ENCODE data around the gene EHMT1. TPM values are rescaled to one million over a fixed set of nuclear protein-coding genes. Genes with fewer than 3 reads are reported as not detected.

Gene EHMT1
- total and polyA plus RNA-seq, 2 of the 13 experiments (the other 11 are each of a cell fraction or from before 2014, with no cell fraction given): 23.0 to 27.1 TPM

- TF ChIP-seq ZNF281 (CRISPR knock-in tag; IDR thresholded peaks at IDR 0.05; ENCODE audit: borderline replicate concordance) (peak; percentile 33; the same call in 1 of the 2 replicates), HMGXB4 (CRISPR knock-in tag; IDR thresholded peaks at IDR 0.05; ENCODE audit: borderline replicate concordance in 1 of 2, low read depth in 1 of 2) (peak in 1 of 2 experiments; percentile 71; a peak in 1 of 4 replicates), HOMEZ (CRISPR knock-in tag; IDR thresholded peaks at IDR 0.05; ENCODE audit: low read depth) (peak; percentile 64; the same call in 1 of the 2 replicates), POLR2AphosphoS2 (IDR thresholded peaks at IDR 0.05; ENCODE audit: low read depth, low read length) (no peak), ELF1 (CRISPR knock-in tag; IDR thresholded peaks at IDR 0.05) (peak; percentile 32; the same call in 1 of the 2 replicates), AHR (CRISPR knock-in tag; IDR thresholded peaks at IDR 0.05) (no peak), MYNN (CRISPR knock-in tag; IDR thresholded peaks at IDR 0.05; ENCODE audit: low read depth) (no peak), ZKSCAN8 (CRISPR knock-in tag; IDR thresholded peaks at IDR 0.05; ENCODE audit: borderline replicate concordance) (no peak), RXRB (CRISPR knock-in tag; IDR thresholded peaks at IDR 0.05; ENCODE audit: borderline replicate concordance) (peak; percentile 88), CBFB (CRISPR knock-in tag; IDR thresholded peaks at IDR 0.05) (0 out of 2 replicates have a peak, but pooled peaks have one; percentile 49), TBL1XR1 (IDR thresholded peaks at IDR 0.05; ENCODE audit: borderline replicate concordance, low read length, partially characterized antibody) (peak; percentile 49), PHF21A (CRISPR knock-in tag; IDR thresholded peaks at IDR 0.05) (peak; percentile 84), PCBP2 (optimal IDR thresholded peaks at IDR 0.05; ENCODE audit: low read depth, low read length, poor library complexity, severe bottlenecking) (no peak), ZMYM2 (CRISPR knock-in tag; IDR thresholded peaks at IDR 0.05) (peak; percentile 98), HMG20B (CRISPR knock-in tag; conservative IDR thresholded peaks at IDR 0.05) (no peak), ZBTB43 (CRISPR knock-in tag; conservative IDR thresholded peaks at IDR 0.05) (peak; percentile 56; the same call in 1 of the 2 replicates), TAF1 (CRISPR knock-in tag; IDR thresholded peaks at IDR 0.05) (no peak)
- TF ChIP-seq, protein P1, sequence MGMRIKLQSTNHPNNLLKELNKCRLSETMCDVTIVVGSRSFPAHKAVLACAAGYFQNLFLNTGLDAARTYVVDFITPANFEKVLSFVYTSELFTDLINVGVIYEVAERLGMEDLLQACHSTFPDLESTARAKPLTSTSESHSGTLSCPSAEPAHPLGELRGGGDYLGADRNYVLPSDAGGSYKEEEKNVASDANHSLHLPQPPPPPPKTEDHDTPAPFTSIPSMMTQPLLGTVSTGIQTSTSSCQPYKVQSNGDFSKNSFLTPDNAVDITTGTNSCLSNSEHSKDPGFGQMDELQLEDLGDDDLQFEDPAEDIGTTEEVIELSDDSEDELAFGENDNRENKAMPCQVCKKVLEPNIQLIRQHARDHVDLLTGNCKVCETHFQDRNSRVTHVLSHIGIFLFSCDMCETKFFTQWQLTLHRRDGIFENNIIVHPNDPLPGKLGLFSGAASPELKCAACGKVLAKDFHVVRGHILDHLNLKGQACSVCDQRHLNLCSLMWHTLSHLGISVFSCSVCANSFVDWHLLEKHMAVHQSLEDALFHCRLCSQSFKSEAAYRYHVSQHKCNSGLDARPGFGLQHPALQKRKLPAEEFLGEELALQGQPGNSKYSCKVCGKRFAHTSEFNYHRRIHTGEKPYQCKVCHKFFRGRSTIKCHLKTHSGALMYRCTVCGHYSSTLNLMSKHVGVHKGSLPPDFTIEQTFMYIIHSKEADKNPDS (CRISPR knock-in tag; IDR thresholded peaks at IDR 0.05): peak; percentile 76; the same call in 1 of the 2 replicates
These were observed 170.6 kb downstream of the EHMT1 start (continued) for GRCh38 chr9:137789295-137789895.

All from HepG2 (cell line).